Esophagus muscularis mucosa (tissue), 4 donors: ENCODE measurements around the gene FRMD5. TPM values are rescaled to one million over a fixed set of nuclear protein-coding genes. Genes with fewer than 3 reads are reported as not detected.
A peak's percentile ranks its signal among the peaks of the same experiment; 100 is the strongest.

ENCODE experiments used
- DNase-seq: peaks from one replicate; pipeline ENCODE4 v3.0.0-alpha.2; 2017; ENCODE audit errors: extremely low spot score
- H3K27ac ChIP-seq, 4 donors: fragments of 200-600 bp; sonication (generic); replicated peaks in 1 of 4; 1 replicate in 3 of 4; 2 replicates in 1 of 4; pipeline ENCODE4 v1.5.1; 2016 to 2019; ENCODE audit warnings: mild to moderate bottlenecking in 1 of 4
- H3K27me3 ChIP-seq, 4 donors: fragments of 200-600 bp; sonication (generic); one replicate each; pipeline versions ENCODE4 v1.5.1 to v1.6.0; 2016 to 2019
- H3K36me3 ChIP-seq, 4 donors: fragments of 200-600 bp; sonication (generic); one replicate each; pipeline ENCODE4 v1.5.1; 2016 to 2019
- H3K4me1 ChIP-seq, 4 donors: fragments of 200-600 bp; sonication (generic); one replicate each; pipeline ENCODE4 v1.5.1; 2016 to 2019
- H3K4me3 ChIP-seq, 4 donors: fragments of 200-600 bp; sonication (generic); 1 replicate in 2 of 4; 2 replicates in 2 of 4; pipeline ENCODE4 v1.5.1; 2016 to 2019; ENCODE audit warnings: mild to moderate bottlenecking in 4 of 4, moderate library complexity in 1 of 4
- H3K9me3 ChIP-seq, 4 donors: fragments of 200-600 bp; sonication (generic); 1 replicate in 3 of 4; 2 replicates in 1 of 4; pipeline ENCODE4 v1.5.1; 2016 to 2019
- EP300 ChIP-seq: sonication (generic); formaldehyde crosslinking; IDR thresholded peaks from one replicate; pipeline ENCODE4 v1.6.1; 2017; ENCODE audit warnings: antibody characterized with exemption
- POLR2A ChIP-seq: fragments of 450-650 bp; IDR thresholded peaks from one replicate; pipeline ENCODE4 v1.6.1; 2017; ENCODE audit warnings: antibody characterized with exemption, moderate library complexity, mild to moderate bottlenecking, low read depth
- POLR2AphosphoS5 ChIP-seq, 2 donors: sonication (generic); formaldehyde crosslinking; IDR thresholded peaks; one replicate each; pipeline ENCODE4 v1.6.1; 2017; ENCODE audit warnings: antibody characterized with exemption in 2 of 2
- WGBS: methylation state at CpG from one replicate; pipeline ENCODE4 v1.1.5; 2018; 5-methylcytosine and 5-hydroxymethylcytosine counted together
- intact Hi-C: fragments of 100-400 bp; cut with DNase I; formaldehyde crosslinking; loops from one replicate; pipeline ENCODE4 v1.15.1; 2023
- total RNA-seq, 4 donors: library from RNA; depleted of rRNA; stranded (reverse); fragments of >200 nt; gene quantifications; one replicate each; pipeline versions ENCODE4 v1.1.0 to v1.2.1, GENCODE V29; 2016
- TF ChIP-seq, protein P1 (sequence below), 3 experiments: fragments of 200-600 bp in 2 of 3; fragments of 450-650 bp in 1 of 3; sonication (generic) in 2 of 3; IDR thresholded peaks; one replicate each; pipeline ENCODE4 v1.5.1; 2017 to 2019; ENCODE audit warnings: antibody characterized with exemption in 3 of 3, mild to moderate bottlenecking in 2 of 3, moderate library complexity in 1 of 3

The FRMD5 gene
- total RNA-seq, 4 donors from 2014 or later = 0.42 to 1.4 (median 0.67) TPM

DNA sequence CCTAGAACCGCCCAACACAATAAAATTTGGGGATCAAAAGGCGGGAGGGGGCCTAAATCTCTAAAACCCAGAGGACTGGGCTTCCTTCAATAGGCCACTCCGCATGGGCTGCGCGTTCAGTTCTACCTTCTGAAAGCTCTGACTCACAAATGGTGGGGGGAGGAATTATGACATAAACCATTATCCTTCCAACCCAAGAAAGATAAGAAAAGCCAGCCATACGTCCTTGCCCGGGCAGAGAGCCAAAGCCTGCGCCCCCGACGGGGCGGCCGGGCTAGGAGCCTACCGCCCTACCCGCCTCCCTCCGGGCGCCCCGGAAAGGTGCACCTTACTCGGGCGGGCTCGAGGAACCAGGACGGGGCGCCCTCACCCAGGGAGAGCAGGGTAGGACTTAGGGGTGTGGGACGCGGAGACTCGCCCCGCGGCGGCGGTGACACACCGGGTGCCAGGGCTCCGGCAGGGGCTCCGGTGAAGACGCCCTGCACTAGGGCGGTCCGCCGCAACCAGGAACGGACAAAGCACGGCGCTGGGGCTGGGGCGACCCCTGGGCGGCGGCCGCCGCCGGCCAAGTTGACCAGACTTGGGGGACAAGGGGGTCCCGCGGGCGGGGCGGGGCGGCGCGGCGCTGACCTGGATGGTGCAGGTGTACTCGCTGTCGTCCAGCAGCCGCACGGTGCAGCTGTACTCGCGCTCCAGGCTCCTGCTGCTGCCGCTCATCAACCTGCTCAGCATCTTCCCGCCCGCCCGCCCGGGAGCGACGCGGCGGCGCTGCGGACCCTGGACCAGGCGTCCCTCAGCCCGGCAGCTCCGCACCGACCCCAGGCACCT lies 534 bp downstream of the FRMD5 start:
- no peaks in the 10 kb centered on the region for H3K36me3 ChIP-seq
- H3K9me3 ChIP-seq = no peaks in the 10 kb centered on the region
- TF ChIP-seq, protein P1, sequence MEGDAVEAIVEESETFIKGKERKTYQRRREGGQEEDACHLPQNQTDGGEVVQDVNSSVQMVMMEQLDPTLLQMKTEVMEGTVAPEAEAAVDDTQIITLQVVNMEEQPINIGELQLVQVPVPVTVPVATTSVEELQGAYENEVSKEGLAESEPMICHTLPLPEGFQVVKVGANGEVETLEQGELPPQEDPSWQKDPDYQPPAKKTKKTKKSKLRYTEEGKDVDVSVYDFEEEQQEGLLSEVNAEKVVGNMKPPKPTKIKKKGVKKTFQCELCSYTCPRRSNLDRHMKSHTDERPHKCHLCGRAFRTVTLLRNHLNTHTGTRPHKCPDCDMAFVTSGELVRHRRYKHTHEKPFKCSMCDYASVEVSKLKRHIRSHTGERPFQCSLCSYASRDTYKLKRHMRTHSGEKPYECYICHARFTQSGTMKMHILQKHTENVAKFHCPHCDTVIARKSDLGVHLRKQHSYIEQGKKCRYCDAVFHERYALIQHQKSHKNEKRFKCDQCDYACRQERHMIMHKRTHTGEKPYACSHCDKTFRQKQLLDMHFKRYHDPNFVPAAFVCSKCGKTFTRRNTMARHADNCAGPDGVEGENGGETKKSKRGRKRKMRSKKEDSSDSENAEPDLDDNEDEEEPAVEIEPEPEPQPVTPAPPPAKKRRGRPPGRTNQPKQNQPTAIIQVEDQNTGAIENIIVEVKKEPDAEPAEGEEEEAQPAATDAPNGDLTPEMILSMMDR (IDR thresholded peaks at IDR 0.05) = no peak
- TF ChIP-seq EP300 (no peak), POLR2AphosphoS5 (IDR thresholded peaks at IDR 0.05) (no peak), POLR2A (no peak)
- peaks cover 7 to 75% (median 34%) of the 10 kb centered on the region in 4 donors for H3K27me3 ChIP-seq
- intact Hi-C loops = no loop called here
- peaks cover 21 to 25% (median 23%) of the 10 kb centered on the region in 4 donors for H3K4me1 ChIP-seq
- H3K27ac ChIP-seq = peak overlapping the region in 3 of 4 donors; percentile 10 to 31 (median 15)
- peak overlapping the region; percentile 55 to 63 (median 60) for H3K4me3 ChIP-seq
- DNase-seq = no peak
- WGBS = 4% methylated on average over 13 of the region's 74 CpGs

DNA sequence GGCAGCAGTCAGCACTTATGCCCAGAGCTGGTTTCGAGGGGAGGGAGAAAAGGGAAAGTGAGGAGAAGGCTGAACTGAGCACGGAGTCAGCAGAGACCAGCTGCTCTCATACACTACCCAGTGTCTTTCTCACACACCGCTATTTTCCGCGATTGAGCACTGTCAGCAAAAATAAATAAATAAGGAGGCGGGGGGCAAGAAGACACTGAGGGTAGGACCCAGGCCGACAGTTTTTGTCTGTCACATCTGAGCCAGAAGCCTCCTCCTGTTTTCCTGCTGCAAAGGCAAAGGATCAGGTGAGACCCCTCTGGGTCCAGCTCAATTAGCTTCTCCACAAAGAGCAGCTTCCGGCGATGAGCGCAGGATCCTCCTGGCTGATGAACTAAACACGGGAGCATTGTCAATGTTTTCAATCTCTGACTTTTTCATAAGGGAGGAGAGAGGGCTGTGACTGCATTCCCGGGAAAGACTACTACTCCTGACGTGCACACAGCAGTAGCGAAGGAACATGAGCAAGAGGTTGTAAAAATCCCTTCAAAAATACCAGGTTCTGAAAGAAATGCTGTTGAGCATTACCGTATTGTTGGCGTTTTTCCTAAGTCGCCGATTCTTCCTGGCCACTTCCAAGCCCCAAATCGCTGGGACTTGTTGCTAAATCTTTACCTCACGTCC lies 1.3 kb downstream of the FRMD5 start:
- Histone ChIP-seq H3K27ac (peak overlapping the region in 1 of 4 donors; percentile 31), H3K27me3 (peaks cover 7 to 76% (median 34%) of the 10 kb centered on the region in 4 donors), H3K4me1 (peaks cover 21 to 25% (median 23%) of the 10 kb centered on the region in 4 donors), H3K4me3 (peak overlapping the region; percentile 55 to 63 (median 60)), H3K9me3 (no peaks in the 10 kb centered on the region), H3K36me3 (no peaks in the 10 kb centered on the region)
- intact Hi-C loops = no loop called here
- DNase-seq = no peak
- 8% methylated on average over 20 of the region's 20 CpGs for WGBS
- TF ChIP-seq POLR2AphosphoS5 (IDR thresholded peaks at IDR 0.05) = no peak
- TF ChIP-seq, protein P1 (IDR thresholded peaks at IDR 0.05) = no peak
- no peak for TF ChIP-seq EP300
- TF ChIP-seq POLR2A = no peak

DNA sequence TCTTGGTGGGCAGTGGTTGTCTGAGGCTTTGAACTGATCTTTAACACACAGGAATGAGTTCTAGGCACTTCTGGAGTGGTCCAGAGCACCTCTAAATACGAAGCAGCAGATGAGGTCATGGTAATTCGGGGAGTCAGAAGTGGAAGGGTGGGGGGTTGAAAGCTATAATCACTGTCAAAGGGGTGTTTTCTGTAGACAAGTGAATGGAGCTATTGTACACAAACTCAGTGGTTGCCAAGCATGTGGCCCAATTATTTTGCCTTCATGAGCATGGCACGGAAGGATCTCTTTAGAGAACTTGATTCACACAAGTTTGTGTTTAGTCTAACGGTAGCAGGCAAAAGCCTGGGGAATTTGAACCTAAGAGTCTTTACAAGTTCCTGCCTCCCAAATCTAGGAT lies 6.3 kb downstream of the FRMD5 start:
- TF ChIP-seq POLR2AphosphoS5 (IDR thresholded peaks at IDR 0.05) (no peak), EP300 (no peak), POLR2A (no peak)
- TF ChIP-seq, protein P1 (IDR thresholded peaks at IDR 0.05) = no peak
- WGBS = 88% methylated on average over 4 of the region's 4 CpGs
- H3K9me3 ChIP-seq = no peaks in the 10 kb centered on the region
- intact Hi-C loops = no loop called here
- DNase-seq = no peak
- peaks cover 2 to 4% (median 2%) of the 10 kb centered on the region in 4 donors for H3K4me1 ChIP-seq
- peak overlapping the region in 1 of 4 donors; percentile 10 for H3K27ac ChIP-seq
- no peak overlapping the region for H3K4me3 ChIP-seq
- no peaks in the 10 kb centered on the region for H3K36me3 ChIP-seq
- H3K27me3 ChIP-seq = peaks cover 0 to 35% (median 6%) of the 10 kb centered on the region in 4 donors

- Histone ChIP-seq H3K9me3 (no peaks in the 10 kb centered on the region), H3K36me3 (no peaks in the 10 kb centered on the region), H3K27me3 (peaks cover 0 to 15% (median 0%) of the 10 kb centered on the region in 4 donors), H3K4me3 (no peak overlapping the region), H3K27ac (no peak overlapping the region), H3K4me1 (no peaks in the 10 kb centered on the region)
- TF ChIP-seq, protein P1 (IDR thresholded peaks at IDR 0.05) = no peak
- no peak for TF ChIP-seq POLR2A
- no peak for TF ChIP-seq EP300
- TF ChIP-seq POLR2AphosphoS5 (IDR thresholded peaks at IDR 0.05) = no peak
- DNase-seq = no peak
- 83% methylated on average over 6 of the region's 6 CpGs for WGBS
- intact Hi-C loops = no loop called here
These were observed 8.4 kb downstream of the FRMD5 start for GRCh38 chr15:44186705-44187104.
